Activated T-cell treated with anti-CD3 and anti-CD28 coated beads, Interleukin-2, amount 50 U/mL, for 48 hours (primary cell): ENCODE results near the gene ROPN1L.
"Not testable (repeated sequence)": the region's sequence is repeated elsewhere in the genome, so short reads cannot be mapped to it uniquely, and the experiment has no call there.

Source experiments
- DNase-seq, 2 experiments: peaks; one replicate each; pipeline ENCODE4 v3.0.0-alpha.2; 2020

ROPN1L gene

DNA sequence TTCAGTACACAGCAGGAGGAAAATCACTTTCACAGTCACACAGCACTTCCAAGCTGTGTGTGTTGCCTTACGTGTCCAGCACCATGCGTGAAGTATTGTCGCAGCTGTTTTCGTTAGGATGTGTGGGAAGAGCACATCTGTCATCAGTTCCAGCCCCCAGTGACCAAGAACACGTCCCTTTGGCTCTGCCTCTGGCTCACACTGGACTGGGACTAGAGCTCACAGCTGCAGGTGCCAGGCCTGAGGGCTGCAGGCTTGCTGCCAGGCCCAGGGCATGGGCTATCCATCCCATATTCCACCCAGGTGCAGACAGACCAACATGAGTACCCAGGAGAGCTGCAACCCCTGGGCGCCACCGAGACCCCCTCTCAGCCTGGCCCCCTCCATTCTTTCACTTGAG lies 61.6 kb downstream of the ROPN1L start:
- DNase-seq: no peak

DNA sequence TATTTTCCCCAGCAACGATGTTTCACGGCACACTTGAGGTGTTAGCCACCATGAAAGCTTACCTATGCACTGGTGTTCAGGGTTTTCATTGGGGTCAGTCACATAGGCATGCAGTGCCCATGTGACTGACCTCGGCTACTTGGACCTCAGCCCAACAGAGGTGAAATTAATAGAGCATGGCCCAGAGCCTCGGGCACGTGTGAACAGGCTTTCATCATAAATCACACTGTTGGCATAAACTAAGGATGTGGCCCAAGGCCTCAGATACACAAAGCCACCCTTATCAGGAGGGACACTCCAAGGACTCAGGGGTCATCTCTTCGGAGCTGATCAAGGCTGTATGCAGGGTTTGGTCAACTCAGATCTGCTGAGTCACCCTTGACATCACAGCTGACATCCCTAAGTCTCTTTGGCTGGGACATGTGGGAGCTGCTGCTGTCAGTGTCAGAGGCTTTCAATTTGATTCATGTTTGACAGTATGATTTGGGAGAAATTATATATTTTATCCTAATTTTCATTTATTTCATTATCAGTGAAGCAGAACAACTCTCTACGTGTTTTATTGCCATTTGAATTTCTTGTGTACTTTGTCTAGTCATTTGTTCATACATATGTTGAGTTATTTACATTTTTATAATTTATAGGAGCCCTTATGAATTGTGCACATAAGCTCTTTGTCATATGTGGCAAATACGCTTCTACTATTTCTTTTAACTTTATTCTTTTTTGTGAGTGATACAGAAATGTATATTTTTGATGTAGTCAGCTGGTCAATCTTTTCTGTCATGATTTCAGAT lies 62.5 kb downstream of the ROPN1L start:
- DNase-seq: no peak

DNA sequence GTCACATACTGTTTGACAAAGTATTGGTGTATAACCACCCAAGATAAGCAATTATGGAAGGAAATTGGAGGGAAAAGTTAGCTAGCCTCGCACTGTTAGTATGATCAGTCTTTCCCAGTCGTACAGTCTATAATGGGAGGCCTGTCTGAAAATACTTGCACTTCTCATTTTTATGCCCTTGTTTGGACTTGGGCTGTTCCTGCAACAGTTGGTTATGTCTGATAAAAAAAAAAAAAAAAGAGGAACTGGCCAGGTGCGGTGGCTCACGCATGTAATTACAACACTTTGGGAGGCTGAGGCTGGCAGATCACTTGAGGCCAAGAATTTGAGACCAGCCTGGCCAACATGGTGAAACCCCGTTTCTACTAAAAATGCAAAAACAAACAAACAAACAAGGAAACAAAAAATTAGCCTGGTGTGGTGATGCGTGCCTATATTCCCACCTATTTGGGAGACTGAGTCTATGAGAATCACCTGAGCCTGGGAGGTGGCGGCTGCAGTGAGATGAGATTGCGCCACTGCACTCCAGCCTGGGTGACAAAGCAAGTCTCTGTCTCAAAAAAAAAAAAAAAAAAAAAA lies 63.9 kb downstream of the ROPN1L start:
- DNase-seq: no peak

DNA sequence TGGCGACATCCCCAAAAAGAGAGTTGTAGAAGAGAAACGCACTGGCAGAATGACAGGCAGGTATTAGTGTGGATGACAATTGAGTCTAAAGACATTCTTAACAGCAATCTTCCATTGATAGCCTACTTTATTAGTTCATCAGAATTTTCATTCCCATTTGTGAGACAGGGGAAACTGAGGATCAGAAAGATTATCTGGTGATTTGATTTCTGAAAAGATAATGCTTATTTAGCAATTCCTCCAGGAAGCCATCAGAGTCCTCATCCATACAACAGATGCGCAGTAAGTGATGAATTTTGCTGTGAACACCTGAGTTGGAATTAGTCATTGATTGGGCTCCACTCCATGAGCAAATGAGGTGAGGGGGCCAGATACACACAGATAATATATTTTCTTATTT lies 64.9 kb downstream of the ROPN1L start:
- no peak for DNase-seq

DNA sequence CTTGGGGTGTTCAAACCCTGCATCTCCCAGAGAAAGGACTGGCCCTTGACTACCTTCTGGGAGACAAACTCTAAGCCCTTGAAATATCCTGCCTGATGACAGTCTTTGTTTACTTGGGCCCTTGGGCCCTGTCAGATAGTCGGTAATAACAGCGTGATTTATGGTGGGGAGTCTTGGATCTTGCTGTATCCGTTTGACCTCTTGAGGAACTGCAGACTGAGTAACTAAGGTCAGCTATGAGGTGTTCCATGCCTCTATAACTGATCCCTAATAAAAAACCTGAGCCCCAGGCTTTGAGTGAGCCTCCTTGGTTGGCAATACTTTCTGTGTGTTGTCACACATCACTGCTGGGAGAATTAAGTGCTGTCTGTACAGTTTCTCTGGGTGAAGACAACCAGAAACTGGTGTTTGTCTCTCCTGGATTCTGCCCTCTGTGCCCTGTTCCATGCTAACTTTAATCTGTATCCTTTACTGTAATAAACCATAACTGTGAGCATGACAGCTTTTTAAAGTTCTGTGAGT lies 66.0 kb downstream of the ROPN1L start:
- no peak for DNase-seq

DNA sequence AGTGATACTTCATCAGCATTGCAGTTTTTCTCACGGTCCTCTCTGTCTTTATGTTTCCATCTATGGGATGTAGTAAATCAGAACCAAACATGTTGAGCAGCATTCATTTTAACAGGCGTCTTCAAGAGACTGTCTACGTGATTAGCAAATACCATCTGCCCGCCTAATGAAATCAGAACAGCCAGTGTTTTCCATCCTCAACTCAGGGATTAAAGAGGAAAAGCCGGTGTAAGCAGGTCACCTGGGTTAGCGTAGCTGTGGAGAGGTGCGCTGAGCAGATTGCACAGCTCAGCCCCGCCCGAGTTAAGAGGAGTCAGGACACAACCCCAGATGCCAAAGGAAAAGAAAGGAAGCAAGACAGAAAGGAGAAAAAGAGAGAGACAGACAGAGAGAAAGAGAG lies 67.9 kb downstream of the ROPN1L start:
- DNase-seq: no peak

DNA sequence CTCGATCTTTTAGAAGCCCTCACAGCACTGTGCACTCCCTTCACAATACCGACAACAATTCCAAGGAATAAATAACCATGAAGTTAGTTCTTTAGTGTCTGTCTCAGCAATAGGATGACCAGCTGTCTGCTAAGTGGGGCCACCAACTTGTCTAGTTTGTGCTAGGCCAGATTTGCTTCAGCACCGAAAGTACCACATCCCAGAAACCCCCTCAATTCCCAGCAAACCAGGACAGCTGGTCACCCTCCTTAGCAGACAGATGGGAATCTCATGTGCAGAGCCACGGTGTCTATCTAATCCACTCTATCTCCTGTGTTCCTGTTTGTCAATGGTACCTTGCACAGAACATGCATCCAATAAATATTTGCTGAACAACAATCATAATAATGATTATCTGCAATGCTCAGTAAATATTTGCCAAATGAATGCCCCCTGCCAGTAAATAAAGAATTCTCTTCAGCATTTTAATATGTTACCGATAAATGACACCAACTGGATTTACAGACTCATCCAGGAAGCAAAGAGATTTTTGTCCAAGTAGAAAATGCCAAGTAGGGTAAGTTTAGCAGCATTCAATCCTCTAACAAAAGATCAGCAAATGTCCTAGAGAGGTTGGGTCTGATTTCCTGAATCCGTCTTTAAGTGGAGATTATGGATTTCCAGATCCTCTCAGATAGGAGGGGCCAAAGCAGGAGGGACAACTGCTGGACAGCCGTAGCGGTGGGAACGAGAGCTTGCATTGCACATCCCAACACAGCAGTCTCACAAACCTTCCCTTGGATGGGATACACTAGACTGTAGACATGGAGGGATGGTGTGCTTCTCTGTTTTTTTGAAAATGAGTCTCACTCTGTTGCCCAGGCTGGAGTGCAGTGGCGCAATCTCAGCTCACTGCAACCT lies 70.3 kb downstream of the ROPN1L start:
- no peak for DNase-seq

DNA sequence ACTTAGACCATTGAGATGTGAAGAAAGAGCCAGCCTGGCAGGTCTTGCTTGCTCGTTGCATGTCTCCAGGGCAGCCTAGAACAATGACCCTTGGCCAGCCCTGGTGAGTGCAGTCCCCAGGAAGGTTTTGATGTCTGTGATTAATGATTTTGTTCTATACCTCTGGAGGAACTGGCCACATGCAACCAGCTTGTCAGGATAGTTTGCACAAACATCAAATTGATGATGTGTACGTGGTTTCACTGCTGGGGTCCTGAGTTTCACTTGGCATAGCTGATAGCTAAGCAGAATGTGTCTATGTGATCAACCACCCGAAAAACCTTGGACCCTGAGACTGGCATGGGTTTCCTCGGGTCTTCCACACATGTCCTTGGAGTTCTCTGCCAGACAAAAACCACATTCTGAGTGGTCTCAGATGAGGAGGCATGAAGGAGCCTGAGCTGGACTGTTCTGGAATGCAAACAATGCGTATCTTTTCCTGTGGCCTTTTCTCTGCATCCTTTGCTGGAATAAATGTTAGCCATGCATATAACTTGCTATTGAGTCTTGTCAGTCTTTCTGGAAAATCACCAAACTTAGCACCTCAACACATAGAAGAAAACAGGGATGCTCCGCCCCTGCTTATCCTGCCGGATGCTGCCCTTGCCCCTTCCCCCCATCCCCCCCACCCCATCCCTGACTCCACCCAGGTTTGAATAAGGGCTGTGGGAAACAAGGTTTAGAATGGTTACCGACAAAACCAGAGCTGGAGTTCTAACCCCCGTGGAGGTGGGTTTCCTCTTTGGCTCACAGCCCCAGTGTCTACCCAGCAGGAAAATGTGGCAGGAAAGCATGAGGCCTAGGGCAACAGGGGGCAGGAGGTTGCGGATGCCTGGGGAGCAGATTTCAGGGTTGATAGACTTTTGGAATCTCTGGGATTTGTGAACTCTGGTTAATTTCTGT lies 72.1 kb downstream of the ROPN1L start:
- DNase-seq: no peak

DNA sequence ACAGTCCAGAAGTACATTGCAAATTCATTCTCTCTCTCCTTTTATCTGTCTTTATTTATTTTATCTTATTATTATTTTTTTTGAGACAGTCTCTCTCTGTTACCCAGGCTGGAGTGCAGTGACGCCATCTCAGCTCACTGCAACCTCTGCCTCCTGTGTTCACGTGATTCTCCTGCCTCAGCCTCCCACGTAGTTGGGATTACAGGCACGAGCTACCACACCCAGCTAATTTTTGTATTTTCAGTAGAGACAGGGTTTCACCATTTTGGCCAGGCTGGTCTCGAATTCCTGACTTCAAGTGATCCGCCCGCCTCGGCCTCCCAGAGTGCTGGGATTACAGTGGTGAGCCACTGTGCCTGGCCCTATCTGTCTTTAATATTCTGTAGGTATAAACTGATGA lies 72.9 kb downstream of the ROPN1L start:
- not testable (repeated sequence) for DNase-seq
